ENCODE data around the gene CLEC3A. TPM values are rescaled to one million over a fixed set of nuclear protein-coding genes. Genes with fewer than 3 reads are reported as not detected.
A peak's percentile ranks its signal among the peaks of the same experiment; 100 is the strongest.
"Not testable (repeated sequence)": the region's sequence is repeated elsewhere in the genome, so short reads cannot be mapped to it uniquely, and the experiment has no call there.

CLEC3A gene, protein sequence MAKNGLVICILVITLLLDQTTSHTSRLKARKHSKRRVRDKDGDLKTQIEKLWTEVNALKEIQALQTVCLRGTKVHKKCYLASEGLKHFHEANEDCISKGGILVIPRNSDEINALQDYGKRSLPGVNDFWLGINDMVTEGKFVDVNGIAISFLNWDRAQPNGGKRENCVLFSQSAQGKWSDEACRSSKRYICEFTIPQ
- not detected for total RNA-seq
- long read RNA-seq: 0 reads

- DNase-seq (ENCODE audit: low spot score): no peak
Observed at GRCh38 chr16:78022347-78023060, at the start of gene CLEC3A. TSS of gene CLEC3A (plus strand) at chr16:78022548. CDS start at chr16:78022627, 79 bp downstream.

- DNase-seq (ENCODE audit: low spot score): no peak
Observed at GRCh38 chr16:77974883-77975282, 47.5 kb upstream of the CLEC3A start.

- DNase-seq (ENCODE audit: low spot score): no peak
Observed at GRCh38 chr16:77975942-77976341, 46.4 kb upstream of the CLEC3A start.

- DNase-seq (ENCODE audit: low spot score): no peak
Observed at GRCh38 chr16:77977339-77977738, 45.0 kb upstream of the CLEC3A start.

DNA sequence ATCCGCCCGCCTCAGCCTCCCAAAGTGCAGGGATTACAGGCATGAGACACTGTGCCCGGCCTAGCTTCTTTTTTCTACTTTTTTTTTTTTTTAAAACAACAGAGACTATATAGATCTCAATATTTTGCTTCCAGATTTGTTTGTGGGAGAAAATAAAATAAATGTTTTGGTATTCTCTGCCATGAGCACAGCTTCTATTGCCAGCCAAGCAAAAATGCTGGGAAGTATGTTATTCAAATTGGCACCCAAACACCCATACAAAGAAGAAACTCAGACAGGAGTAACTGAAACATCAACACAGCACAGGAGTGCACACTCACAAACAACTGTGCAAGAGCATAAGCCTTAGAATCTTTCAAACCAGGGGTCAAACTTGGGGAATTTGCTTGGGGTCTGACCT lies 37.2 kb upstream of the CLEC3A start:
- no peak for DNase-seq (ENCODE audit: low spot score)

- DNase-seq (ENCODE audit: low spot score): no peak
Observed at GRCh38 chr16:77986011-77986740, 36.2 kb upstream of the CLEC3A start.

- DNase-seq (ENCODE audit: low spot score): no peak
Observed at GRCh38 chr16:77987810-77988209, 34.5 kb upstream of the CLEC3A start.

DNA sequence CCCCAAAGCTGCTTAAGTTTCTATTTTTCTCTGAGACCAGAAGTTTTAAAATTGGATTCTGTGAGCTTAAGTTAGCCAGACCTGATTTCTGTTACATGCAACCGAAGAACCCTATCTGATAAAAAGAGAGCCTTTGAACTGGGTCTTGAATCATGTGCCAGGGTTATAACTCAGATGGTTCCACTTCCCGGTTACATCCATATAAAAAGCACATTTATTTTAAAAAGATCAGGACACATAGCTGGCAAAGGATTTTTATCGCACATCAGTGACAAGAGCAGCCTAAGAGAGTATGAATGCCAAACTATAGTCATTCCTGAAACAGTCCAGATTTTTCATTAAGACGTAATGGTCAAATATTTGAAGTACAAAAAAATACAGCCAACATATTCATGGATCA lies 32.5 kb upstream of the CLEC3A start:
- DNase-seq (ENCODE audit: low spot score): no peak

DNA sequence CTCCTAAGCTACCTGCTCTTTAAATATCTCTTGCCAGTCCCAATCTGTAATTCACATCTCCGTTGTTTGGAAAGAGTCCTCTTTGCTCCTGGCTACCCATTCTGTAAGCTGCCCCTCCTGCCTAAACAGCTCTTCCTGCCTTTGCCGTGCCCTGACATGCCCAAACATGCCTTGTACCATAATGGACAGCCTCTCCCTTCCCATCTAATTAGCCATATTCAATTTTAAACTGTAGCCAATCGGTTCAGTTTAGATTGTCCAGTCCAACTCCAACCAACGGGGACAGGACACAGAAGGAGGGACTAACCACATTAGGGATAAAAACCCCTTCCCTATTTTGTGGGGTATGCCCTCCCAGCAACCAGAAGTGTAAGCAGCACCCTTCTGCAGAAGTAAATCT lies 30.6 kb upstream of the CLEC3A start:
- no peak for DNase-seq (ENCODE audit: low spot score)

- not testable (repeated sequence) for DNase-seq (ENCODE audit: low spot score)
Observed at GRCh38 chr16:77992381-77992780, 30.0 kb upstream of the CLEC3A start.

DNA sequence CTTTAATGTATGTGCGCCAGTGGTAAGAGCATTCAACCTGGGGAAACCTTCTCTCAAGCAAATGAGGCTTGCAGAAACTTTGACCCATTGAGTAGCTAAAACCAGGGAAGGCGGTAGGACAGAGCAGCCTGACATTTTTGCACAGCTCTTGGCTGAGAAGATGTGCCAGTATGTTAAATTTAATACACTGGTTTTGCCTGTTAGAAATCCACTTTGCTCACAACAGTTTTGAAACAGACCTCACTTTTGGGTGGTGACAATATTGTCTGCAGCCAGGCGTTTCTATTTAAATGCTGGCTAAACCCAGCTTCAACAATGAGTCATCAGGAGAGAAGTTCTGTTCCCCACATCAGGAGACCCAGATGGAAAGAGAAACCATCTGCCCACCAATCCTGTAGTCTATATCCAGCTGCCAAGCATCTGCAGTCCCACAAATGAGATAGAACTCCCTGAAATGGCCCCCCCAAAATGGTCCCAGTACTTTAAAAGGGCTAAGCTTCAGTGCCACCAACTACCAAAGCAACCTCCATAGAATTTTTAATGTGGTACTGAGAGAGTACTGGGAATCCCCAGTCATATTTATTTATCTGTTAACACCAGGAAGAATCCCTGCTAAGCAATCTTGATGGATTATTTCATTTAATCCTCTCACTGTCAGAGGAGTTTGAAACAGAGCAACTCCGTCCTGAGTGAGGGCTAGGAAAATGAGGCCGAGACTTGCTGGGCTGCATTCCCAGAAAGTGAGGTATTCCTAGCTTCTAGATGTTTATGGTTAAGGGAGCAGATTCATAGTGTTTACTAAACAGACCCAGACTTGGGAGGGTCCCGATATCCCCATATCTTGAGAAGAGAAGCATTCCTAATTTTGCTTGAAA lies 29.0 kb upstream of the CLEC3A start:
- no peak for DNase-seq (ENCODE audit: low spot score)

DNA sequence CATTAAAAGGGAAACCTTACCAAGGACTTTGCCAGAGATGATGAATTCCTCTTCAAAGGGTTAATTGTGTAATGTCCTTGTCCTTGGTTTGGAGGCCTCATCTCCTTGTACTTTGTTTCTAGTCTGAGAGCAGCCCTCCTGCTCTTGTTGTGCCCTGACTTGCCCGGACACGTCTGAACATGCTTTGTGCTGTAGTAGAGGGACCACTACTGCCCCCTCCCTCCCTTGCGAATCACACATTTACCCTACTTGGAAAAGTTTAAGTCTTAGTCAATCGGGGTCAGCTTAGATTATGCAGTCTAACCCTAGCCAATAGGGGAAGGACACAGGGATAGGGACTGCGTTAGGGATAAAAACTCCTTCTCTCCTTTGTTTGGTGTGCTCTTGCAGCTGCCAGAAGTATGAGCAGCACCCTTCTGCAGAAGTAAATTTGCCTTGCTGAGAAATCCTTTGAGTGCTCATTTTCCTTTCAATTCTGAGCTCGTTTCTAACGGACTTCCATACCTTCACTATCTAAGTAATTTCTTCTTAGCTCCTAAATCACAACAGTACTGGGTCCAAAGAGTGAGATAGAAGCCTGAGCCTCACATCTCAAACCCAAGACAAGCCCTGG lies 26.4 kb upstream of the CLEC3A start:
- no peak for DNase-seq (ENCODE audit: low spot score)

DNA sequence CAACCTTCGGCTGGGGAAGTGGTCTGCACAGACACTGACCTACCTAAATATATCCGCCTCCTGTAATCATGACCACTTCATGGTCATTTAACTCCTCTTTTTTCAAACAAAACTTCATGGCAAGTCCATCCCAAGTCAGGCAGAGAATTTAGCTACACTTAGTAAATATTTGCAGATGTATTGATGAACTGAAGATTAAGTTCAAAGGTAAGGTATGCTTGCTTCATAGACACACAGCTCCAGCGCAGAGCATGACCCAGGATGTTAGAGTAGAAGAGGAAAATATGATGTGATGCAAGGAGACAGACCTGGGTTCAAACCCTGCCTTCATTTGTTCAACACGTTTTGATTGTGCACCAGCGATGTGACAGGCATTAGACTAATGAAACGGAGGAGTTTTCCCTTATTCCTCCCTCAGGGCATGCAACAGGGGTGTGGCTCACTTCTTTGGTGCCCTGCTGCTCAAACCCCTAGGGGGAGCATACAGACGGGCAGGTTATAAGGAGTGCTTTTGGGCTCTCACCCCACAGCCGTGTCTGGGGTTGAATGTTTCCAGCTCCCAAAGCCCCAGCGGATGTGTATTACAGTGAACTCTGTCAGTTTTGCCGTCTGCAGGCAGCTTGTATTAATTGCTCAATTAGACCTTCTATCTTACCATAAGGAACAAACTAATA lies 23.9 kb upstream of the CLEC3A start:
- no peak for DNase-seq (ENCODE audit: low spot score)

- no peak for DNase-seq (ENCODE audit: low spot score)
Observed at GRCh38 chr16:78001451-78002025, 20.8 kb upstream of the CLEC3A start.

DNA sequence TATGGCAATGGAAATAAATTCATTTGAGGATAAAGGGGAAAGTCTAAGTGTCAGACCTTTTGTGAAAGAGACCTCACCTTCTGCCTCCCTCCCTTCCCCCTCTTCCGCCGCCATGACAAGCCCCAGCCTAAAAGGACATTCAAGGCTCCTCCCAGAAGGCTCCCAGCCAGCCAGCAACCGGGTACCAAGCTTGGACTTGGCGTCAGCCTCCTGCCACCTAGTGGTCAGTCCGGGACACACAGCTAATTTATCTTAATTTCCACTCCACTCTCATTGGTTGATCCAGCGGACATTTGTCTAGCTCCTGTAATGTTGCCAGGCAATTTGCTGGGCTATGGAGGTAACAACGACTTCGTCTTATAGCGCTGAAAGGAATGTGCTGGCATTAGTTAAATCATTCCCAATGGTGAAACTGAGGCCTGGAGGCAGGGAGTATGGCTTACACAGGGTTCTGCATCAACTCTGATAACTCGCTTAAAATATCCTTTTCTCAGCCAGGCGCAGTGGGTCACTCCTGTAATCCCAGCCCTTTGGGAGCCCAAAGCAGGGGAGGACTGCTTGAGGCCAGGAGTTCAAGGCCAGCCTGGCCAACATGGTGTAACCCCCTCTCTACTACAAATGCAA lies 19.3 kb upstream of the CLEC3A start:
- peak; percentile 92 for DNase-seq (ENCODE audit: low spot score)

GRCh38 chr16:78004517-78004916 lies 17.8 kb upstream of the CLEC3A start:
- no peak for DNase-seq (ENCODE audit: low spot score)

- no peak for DNase-seq (ENCODE audit: low spot score)
Observed at GRCh38 chr16:78005881-78006280, 16.5 kb upstream of the CLEC3A start.

DNA sequence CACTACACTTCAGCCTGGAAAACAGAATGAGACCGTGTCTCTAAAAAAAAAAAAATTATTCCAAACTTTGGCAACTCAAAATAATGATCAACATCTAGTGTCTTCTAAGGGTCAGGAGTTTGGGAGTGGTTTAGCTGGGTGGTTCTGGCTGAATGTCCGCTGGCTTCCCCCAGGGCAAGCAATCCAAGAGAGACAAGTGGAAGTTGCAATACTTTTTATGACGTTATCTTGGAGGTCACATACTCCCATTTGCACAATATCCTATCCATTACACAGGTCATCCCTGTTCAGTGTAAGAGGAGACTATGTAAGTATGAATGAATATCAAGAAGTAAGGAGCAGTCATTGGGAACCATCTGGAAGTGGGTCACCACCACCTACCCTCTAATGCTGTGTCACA lies 15.2 kb upstream of the CLEC3A start:
- no peak for DNase-seq (ENCODE audit: low spot score)

DNA sequence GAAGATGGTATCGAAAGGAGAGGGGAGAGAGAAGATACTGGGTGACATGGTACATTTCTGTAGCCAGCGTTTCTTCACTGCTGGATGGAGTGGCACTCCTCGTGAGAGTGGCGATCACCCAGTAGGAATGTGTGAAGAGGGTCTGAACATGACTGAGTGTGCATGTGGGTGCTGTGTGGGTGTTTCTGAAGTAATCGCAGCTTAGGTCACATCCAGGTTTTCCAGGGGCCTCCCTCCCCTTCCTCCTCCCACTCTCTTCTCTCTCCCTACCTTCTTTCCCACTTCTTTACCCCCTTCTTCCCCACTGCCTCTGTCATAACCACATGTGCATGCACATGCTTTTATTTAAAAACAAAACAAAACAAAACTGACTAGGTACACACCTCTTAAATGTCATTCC lies 1.8 kb downstream of the CLEC3A start:
- no peak for DNase-seq (ENCODE audit: low spot score)

DNA sequence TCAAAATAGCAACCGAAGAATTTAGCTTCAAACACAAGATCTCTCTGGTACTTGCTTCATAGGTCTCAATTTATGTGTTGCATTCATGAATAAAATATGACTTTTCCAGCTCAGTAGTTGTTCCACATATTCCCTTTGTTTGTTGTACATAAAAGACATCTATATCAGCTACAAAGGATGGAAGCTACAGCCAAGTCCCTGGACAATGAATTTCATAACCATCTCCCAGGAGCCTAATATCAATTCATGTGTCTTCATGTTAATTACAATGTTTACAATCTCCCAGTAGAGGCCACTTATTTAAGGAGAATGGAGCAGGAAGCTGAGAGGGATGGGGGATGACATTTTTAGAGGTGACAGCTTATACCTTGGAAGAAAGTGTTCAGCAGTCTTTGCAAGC lies 3.3 kb downstream of the CLEC3A start:
- DNase-seq (ENCODE audit: low spot score): no peak
